ENCODE measurements around the gene GRID1.

GRID1 gene

DNA sequence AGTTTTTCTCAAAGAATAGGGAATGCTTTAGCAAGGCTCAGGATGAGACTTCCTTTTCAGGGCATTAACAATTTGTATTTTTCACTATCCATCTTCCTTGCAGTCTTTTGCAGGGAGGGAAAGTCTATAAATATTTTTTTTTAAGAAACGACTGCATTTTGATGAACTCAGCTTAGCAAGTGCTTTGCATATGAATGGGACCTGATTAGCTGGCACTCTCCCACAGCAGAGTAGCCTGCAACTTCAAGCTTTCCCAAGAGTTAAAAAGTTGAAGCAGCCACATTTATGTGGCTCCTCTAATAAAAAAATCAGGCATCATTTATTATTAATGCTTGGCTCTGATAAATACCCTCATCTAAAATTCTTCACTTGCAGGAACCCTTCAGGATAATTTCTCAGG is 134.0 kb downstream of the GRID1 start:
- no peak for DNase-seq (ENCODE audit: low read depth in 4 of 4, low spot score in 1 of 4)

DNA sequence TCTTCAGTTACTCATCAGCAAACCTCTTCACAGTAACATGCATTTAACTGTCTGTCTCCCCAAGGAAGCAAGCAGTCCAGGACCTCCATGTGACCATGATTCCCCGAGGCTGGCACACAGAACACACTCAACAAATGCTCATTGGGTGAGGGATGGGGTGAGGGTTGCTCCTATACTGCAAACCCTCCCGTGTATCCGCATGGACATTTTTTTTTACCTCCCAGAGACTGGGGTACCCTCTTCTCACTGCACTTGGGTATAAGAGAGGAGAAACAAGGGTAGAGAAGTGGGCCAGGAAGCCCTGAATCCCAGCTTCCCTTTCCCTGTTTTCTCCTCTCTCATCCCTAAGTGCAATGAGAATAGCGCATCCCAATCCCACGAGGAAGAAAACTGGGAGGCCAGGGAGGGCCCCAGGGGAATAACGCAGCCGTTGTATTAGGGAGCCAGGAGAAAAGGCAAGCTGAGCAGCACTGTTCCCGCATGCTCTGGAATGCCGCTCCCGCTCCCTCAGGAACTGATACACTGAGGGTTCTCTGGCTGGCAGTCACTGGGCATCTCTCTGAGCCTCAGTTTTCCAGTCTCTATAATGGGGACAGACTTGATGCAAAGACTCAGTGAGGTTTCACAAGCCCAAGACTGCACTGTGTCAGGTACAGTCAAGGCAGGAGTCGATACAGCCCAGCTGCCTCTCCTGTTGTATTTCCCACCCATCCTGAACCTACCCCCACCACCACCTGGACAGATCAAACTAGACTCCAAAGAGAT is 134.6 kb downstream of the GRID1 start:
- no peak for DNase-seq (ENCODE audit: low read depth in 4 of 4, low spot score in 1 of 4)

DNA sequence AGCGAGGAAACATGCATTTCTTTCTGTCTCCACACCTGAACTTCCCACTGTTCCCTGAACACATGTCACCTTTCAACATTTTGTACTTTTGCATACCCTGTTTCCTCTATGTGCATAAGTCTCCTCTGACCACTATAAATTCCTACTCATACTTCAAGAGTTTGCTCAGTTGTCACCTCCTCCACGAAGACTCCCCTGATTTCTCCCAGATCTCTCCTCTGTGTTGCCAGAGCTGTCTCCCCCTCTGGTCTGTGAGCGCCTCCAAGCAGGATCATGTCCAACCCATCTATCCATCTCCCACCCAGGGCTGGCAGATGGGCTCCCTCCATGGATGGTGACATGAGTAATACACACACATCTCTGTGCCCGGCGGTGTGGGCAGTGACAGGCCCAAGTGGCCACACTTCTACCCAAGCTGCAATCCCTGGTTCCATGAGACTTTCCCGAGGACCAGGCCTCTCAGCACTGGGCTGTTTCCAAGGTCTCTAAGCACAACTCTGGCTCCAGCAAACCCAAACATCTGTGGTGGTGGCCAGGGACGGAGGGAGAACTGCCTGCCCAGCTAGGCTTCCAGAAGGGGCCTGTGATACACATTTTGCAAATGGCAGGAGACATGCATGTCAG is 135.9 kb downstream of the GRID1 start:
- no peak for DNase-seq (ENCODE audit: low read depth in 4 of 4, low spot score in 1 of 4)

DNA sequence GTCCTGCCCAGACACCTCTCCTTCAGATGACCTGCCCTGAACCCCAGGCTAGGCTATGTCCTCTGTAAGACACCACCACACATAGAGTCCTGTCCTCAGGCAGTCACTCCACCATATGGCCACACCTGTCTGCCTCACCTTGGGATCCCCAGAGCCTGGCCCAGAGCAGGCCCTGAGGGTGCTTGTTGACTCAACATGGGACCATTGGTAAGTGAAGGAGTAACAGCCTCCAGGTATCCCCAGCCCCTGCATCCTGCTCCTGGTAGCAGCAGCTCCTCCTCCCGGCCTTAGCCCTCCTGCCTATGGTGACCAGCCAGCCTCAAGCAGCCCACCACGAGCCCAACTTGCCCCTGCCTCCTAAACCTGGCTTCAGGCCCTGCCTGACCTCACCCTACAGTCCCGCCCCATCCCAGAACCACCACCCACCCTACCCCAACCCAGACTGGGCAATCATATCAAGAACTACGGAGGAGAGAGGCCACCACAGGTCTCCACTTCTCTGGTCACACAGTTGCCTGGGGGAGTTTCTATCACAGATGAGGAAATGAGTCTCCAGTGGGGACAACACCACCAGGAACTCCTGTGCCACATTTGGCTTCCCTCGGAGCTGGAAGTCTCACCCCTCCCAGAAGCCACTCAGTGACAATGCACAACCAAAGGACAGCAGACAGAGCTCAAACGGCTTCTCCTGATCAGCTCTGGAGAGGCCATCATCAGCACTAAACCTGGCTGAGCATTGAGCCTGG is 136.6 kb downstream of the GRID1 start:
- DNase-seq (ENCODE audit: low read depth in 4 of 4, low spot score in 1 of 4) = no peak

DNA sequence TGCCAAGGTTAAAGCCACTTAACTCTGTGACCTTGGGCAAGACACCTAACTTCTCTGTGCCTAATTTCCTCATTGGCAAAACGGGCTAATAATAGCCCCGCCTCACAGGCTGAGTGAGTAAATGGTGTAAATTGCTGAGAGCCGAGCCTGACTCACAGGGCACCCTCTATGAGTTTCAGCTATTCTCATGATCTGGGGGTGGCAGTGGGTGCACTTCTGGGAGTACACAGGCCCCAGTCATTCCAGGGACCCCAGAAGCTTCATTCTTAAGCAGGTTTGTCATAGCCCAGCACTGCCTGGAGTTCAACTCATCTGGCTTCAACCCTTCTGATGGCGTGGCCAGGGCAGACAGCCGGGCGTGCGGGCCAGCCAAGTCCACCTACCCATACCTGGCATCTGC is 137.2 kb downstream of the GRID1 start:
- no peak for DNase-seq (ENCODE audit: low read depth in 4 of 4, low spot score in 1 of 4)

DNA sequence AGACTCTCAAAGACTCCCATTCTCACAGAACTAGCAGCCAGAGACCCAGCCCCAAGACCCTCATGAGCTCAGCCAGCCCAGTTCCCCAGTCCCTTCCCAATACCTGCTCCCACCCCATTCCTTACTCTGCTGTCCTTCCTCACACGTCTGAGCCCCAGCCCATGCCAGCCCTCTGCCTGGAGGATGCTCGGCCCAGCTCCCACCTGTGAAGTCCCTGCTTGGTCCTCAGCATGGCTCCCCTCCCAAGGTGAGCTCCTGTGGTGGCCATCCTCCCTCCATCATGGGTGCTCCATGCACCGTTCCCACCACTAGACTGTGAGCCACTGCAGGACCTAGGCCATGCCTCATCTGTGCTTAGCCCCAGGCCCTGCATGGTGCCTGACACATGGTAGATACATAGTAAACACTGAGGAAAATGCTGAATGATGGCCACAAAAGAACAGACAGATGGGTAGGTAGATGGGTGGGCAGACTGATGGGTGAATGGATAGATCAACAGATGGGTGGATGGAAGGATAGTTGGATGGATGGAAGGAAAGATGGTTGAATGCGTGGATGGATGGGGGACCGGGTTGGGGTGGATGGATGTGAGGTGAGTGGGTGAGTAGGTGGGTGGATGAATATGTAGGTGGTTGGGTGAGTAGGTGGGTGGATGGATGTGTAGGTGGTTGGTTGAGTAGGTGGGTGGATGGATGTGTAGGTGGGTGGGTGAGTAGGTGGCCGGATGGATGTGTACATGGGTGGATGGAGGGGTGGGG is 138.9 kb downstream of the GRID1 start:
- no peak for DNase-seq (ENCODE audit: low read depth in 4 of 4, low spot score in 1 of 4)

DNA sequence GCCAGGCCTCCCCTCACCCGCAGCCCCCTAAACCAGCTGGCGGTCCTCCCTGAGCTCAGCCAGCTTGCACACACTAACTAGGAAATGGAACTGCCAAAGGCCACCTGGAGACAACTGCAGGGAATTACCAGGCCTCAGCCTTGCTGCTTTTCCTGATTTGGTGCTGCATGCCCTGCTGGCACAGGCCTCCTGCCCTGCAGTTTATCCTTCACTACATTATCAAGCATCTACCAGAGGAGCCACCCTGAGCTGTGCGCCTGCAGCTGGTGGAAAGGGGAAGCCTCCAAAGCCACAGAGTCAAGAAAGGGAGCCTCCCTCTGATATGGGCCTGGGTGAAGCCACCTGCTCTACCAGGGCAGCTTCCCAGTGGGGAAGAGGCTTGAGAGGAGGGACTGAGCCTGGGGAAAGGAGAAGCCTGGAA is 139.8 kb downstream of the GRID1 start:
- DNase-seq (ENCODE audit: low read depth in 4 of 4, low spot score in 1 of 4) = no peak

DNA sequence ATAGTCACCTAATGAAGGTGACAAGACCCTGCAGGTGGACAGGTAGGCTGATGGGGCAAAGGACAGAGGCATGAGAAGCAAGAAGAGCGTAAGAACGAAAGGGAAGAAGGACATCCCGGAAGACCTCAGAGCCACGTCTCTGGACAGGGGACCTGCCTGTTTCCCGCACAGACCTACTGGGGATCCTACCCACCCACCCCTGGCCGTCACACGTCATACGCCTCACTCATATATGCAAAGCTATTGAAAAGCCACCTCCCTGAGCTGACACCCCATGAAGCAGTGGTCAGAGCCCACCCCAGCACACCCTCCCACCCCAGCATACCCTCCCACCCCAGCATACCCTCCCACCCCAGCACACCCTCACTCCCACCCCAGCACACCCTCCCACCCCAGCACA is 140.6 kb downstream of the GRID1 start:
- no peak for DNase-seq (ENCODE audit: low read depth in 4 of 4, low spot score in 1 of 4)

DNA sequence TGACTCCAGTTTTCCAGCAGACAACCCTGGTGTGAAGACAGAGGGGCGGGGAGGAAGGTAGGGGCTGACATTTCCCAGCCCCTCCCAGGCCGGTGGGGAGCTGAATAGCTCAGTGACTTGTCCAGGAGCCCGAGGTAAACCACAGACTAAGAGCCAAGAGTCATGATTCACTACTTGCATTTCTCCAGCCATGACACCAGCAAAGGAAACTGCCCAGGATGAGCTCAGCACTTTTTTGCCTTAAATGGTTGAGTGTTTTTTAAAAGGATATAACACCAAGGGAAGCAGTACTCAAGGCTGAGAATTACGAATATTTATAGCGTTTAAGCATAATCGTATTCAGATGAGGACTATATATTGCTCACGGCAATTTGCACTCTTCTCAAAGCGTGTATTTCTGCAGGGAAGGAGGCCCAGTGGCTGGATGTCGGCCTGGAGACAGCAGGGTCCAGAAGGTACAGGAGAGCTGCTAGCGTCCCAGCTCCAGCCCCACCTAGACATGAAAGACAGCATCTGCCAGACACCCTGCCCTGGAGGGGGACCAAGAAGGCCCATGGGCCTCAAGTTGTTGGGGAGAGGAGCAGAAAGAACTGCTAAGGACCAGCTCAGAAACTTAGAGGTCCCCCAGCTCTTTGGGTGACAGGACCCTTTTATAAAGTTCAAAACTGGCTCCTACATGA is 141.4 kb downstream of the GRID1 start:
- DNase-seq (ENCODE audit: low read depth in 4 of 4, low spot score in 1 of 4) = no peak

DNA sequence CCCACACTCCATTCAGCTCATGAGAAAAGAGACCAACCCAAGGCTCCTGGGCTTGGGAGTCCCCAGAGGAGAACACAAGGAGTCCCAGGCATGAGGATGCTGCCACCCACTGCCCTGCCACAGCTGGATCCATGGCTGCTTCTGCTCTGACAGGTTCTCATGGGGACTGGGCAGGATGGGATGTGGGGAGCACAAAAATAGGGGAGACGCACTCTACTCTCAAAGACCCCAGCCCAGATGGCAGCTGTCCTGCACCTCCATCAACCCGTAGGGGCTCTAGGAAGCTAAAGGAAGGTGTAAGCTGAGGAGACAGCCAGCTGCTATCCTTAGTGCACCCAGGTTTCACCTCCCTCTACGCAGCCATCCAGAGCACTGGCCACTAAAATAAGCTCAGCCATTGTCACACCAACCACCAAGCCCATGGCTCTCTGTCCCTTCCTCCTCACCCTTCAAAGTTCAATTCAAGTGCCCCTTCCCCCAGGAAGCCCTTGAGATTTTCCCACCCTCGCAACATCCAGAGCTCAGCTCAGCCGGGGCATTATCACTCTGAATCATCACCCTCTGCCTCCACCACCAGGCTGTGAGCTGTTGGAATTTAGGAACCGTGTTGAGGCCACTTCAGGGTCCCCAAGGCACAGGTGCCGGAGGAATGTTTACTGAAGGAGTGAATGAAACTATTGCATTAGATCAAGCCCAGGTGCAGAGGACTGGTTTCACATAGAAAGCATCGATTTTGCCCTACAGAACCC is 142.1 kb downstream of the GRID1 start:
- DNase-seq (ENCODE audit: low read depth in 4 of 4, low spot score in 1 of 4) = no peak

DNA sequence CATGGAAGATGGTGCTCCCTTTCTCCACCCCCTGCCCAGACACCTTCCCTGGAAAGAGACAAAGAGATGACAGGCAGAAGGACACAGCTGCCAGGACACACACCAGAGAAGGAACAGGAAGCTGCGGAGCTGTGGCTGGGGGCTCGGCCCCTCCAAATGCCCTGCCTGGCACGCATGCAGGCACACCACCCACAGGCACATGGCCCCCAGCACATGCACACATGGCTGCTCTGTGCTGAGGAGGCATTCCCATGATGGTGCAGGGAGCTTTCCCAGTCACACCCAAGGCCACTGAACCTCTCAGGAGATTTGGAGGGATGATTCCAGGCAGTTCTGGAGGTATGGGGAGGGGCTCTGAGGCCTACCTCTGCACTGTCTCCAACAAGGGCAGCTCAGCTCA is 143.3 kb downstream of the GRID1 start:
- DNase-seq (ENCODE audit: low read depth in 4 of 4, low spot score in 1 of 4) = no peak

DNA sequence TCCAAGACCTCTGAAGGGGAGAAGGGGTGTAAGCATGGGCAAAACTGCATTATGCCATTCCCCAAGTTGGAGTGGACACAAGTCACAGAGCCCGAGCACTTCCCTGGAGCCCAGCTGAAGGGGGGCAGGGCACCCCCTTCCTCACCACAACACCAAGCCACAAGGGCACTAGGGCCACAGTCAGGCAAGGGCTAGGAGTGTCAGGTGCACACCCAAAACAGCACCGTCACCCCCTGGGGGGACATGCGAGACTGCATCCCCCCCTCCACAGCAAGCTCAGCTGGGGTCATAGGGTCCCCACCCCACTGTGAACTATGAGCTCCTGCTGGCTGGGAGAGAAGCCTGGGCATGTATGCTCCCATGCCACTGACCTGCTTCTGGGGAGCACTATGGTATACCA is 143.9 kb downstream of the GRID1 start:
- no peak for DNase-seq (ENCODE audit: low read depth in 4 of 4, low spot score in 1 of 4)

DNA sequence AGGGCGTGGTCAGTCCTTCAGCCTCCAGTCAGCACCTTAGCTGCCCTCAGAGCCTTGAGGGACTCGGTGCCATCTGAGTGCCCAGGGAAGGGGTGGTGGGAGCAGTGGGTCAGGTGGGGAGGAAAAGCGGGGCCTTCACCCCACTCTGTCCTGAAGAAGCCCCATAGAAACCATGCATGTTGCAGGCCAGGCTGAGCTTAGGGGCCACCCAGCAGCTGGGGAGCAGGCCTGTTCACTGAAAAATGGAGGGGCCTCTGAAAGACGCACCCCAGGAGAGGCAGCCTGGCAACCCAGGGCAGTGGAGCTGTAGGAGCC is 144.3 kb downstream of the GRID1 start:
- no peak for DNase-seq (ENCODE audit: low read depth in 4 of 4, low spot score in 1 of 4)

DNA sequence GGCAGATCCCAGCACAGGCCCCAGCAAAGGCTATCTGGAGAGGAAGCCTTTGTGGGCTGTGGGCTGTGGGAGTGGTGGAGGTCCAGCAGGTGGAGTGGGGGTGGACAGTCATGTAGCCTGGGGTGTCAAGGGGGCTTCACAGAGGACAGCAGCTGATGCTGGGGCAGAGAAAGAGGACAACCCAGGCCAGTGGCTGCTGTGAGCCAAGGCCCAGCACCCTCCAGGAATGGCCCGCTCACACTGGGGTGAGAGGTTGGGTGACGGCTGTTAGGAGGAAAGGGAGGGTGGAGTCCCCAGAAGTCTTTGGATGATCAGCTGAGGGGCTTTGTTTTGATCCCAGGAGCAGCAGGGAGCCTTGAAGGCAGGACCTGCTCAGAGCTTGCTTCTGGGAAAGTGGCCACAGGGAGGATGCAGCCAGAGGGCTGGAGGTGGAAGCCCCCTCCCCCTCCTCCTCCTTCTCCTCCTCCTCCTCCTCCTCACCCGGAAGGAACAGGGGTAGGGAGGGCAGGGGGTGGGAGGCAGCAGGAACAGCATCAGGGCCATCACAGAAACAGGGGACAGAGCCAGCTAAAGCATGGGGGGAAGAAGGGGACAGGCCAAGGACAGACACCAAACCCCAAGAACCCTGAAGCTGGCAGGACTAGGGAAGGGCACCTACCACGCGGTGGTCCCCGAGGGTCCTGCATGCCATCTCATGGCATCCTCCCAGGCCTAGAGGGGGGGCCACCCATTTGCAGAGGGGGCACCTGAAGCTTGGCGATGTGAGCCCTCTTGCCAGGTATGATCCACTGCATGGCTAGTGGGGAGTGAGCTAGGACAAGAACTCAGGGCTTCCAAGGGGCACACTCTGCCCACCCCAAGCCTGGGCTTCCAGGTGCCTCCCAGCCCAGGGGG is 144.9 kb downstream of the GRID1 start:
- DNase-seq (ENCODE audit: low read depth in 4 of 4, low spot score in 1 of 4) = no peak

DNA sequence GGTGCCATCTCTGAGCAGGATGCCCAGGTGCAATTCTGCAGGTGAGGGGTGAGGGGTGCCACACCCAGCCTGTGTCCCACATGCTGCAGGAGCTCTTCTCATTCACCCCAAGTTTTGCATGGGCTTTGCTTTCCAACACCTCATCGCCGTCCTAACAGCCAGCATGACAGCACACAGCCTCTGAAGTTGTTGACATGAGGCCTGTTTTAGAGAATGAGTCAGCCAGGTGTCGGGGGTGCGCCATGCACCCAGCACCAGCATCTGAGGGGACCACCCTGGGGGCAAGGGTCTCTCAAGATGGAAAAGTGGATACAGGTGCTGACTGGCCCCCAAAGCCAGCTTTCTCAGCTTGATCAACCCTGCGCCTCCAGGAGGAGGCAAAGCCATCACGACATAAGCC is 146.0 kb downstream of the GRID1 start:
- no peak for DNase-seq (ENCODE audit: low read depth in 4 of 4, low spot score in 1 of 4)

DNA sequence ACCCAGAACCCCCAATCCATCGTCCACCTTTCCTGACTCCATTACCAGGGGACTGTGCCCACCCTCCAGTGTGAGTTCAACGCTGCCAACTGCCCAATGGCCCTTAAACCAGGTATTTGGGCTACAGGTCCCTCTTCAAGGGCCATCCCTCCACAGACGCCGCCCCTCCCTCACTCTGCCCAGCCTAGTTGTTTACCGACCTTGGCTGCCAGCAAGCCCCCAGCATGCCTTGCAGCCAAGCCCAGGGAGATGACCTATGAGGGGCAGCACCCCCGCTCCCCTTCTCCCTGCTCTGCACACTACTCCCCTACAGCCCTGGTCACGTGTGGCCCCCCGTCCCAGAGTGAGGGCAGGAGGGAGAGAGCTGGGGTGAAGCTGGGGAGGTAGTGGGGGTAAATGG is 147.3 kb downstream of the GRID1 start:
- DNase-seq (ENCODE audit: low read depth in 4 of 4, low spot score in 1 of 4) = no peak

DNA sequence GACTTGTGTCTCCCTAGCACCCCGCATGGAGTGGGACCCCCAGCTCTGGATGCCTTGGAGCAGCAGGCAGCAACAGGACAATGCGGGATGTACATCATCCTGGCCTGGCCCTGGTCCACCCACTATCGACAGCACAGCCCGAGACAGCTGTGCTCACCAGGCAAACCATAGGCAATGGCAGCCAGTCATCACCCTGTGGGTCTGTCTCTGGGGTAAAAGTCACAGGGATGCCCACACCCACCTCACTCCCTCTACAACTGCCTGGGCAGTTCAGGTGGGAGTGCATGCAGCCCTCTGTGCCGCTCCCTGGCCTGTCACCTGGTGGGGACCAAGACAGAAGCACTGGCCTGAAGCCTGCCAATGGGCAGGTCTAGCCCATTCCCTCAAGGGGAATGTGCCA is 147.8 kb downstream of the GRID1 start:
- no peak for DNase-seq (ENCODE audit: low read depth in 4 of 4, low spot score in 1 of 4)

DNA sequence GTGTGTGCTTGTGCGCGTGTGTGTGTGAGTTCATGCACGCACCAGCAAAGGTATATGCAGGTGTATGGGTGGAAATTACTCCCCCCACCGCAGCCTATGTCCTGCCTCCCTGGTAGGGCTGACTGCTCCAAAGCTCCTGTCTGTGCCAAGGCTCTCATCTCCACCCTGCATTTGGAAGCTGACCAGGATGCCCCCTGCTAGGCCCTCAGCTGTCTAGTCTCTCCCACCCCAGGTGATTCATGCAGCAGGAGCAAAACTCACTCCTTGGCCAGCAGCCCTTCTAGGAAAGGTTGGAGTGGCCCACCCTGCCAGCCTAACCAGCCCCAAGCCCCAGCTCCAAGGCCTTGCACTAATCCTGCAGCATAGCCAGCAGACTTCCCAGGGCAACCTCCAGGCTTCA is 148.4 kb downstream of the GRID1 start:
- no peak for DNase-seq (ENCODE audit: low read depth in 4 of 4, low spot score in 1 of 4)

DNA sequence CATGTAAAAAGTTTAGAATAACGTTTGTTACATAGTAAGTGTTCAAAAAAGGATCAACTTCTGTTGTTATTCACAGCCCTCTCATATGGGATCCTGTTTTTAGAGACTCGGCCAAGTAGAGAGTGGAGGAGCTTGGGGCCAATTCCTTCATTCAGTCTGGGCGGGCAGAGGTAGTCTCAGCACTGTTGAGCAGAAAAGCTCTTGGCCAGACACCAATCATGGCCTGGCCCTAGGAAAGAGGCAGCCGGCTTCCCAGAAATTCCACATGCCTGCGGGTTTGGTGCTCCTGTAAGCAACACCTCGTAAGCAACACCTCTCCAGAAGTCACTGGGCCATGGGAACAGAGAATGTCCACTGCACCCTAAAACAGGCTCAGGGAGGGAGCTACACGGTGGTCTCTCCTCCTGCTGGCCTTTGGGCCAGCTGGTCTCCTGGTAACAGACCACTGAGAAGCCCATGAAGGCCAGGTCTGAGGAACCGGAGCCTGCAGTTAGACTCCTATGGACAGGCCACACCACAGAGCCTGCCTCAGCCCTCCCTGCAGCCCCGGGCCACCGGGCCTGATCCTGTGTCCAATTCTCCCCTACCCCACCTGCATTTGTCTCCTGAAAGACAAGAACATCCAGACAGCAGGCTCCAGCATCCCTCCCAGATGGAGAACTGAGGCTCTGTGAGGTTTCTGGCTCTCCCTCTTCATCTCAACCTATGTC is 149.1 kb downstream of the GRID1 start:
- DNase-seq (ENCODE audit: low read depth in 4 of 4, low spot score in 1 of 4) = no peak

All from stimulated activated CD4-positive, alpha-beta T cell treated with anti-CD3 and anti-CD28 coated beads, Interleukin-1b, Interleukin-23, amount 100 ng/mL, for 24 hours (primary cell).